AG10803 (cell line): ENCODE results near the gene POU2F1.

Source experiments
- DNase-seq: peaks from one replicate; pipeline ENCODE4 v3.0.0; 2010; ENCODE audit warnings: low read depth
- H3K4me3 ChIP-seq: 2 replicates; pipeline ENCODE4 v1.5.1; 2011; ENCODE audit warnings: mild to moderate bottlenecking, low read length, control low read depth
- CTCF ChIP-seq: conservative IDR thresholded peaks from 2 replicates; pipeline ENCODE4 v1.5.1; 2011; ENCODE audit warnings: mild to moderate bottlenecking, low read length, control low read depth, inconsistent platforms

POU2F1 gene

GRCh38 chr1:167331650-167332049, 111.0 kb downstream of the POU2F1 start:
- DNase-seq = no peak
- H3K4me3 ChIP-seq = no peak overlapping the region
- TF ChIP-seq CTCF = no peak

GRCh38 chr1:167332503-167332902, 111.8 kb downstream of the POU2F1 start:
- no peak overlapping the region for H3K4me3 ChIP-seq
- no peak for DNase-seq
- no peak for TF ChIP-seq CTCF

GRCh38 chr1:167333124-167333523, 112.4 kb downstream of the POU2F1 start:
- no peak for DNase-seq
- TF ChIP-seq CTCF = no peak
- H3K4me3 ChIP-seq = no peak overlapping the region

- H3K4me3 ChIP-seq = no peak overlapping the region
- no peak for DNase-seq
- TF ChIP-seq CTCF = no peak
Measured at GRCh38 chr1:167333703-167334102, 113.0 kb downstream of the POU2F1 start.

- no peak for TF ChIP-seq CTCF
- no peak overlapping the region for H3K4me3 ChIP-seq
- DNase-seq = no peak
Measured at GRCh38 chr1:167339405-167339804, 118.7 kb downstream of the POU2F1 start.

GRCh38 chr1:167342846-167343245, 122.2 kb downstream of the POU2F1 start:
- TF ChIP-seq CTCF = no peak

GRCh38 chr1:167344112-167344511, 123.4 kb downstream of the POU2F1 start:
- no peak overlapping the region for H3K4me3 ChIP-seq
- peak; percentile 35 for DNase-seq
- no peak for TF ChIP-seq CTCF

More at GRCh38 chr1:167342846-167343245, 122.2 kb downstream of the POU2F1 start:
- H3K4me3 ChIP-seq = no peak overlapping the region
- no peak for DNase-seq
